CD4-positive, alpha-beta T cell treated with Interleukin-6 for 4 hours (primary cell): ENCODE measurements around the gene NPIPB6.

ENCODE experiments used
- DNase-seq: peaks from one replicate; pipeline ENCODE4 v3.0.0-alpha.2; 2020; ENCODE audit warnings: mixed read lengths

Gene NPIPB6

GRCh38 chr16:28321700-28322411 is 41.5 kb downstream of the NPIPB6 start:
- peak; percentile 38 for DNase-seq

- no peak for DNase-seq
Measured at GRCh38 chr16:28320741-28321140, 42.6 kb downstream of the NPIPB6 start.

GRCh38 chr16:28320023-28320561 is 43.2 kb downstream of the NPIPB6 start:
- DNase-seq = no peak

GRCh38 chr16:28319476-28320022 is 43.8 kb downstream of the NPIPB6 start:
- no peak for DNase-seq

GRCh38 chr16:28318042-28318744 is 45.1 kb downstream of the NPIPB6 start:
- no peak for DNase-seq

GRCh38 chr16:28317040-28317880 is 46.0 kb downstream of the NPIPB6 start:
- peak; percentile 82 for DNase-seq

- no peak for DNase-seq
Measured at GRCh38 chr16:28316054-28316453, 47.3 kb downstream of the NPIPB6 start.

GRCh38 chr16:28313587-28313986 is 49.7 kb downstream of the NPIPB6 start:
- no peak for DNase-seq

- no peak for DNase-seq
Measured at GRCh38 chr16:28312327-28312726, 51.0 kb downstream of the NPIPB6 start.

- no peak for DNase-seq
Measured at GRCh38 chr16:28311913-28312312, 51.4 kb downstream of the NPIPB6 start.

- DNase-seq = no peak
Measured at GRCh38 chr16:28311413-28311812, 51.9 kb downstream of the NPIPB6 start.

- no peak for DNase-seq
Measured at GRCh38 chr16:28310796-28311195, 52.5 kb downstream of the NPIPB6 start.

- peak; percentile 91 for DNase-seq
Measured at GRCh38 chr16:28309811-28310311, 53.4 kb downstream of the NPIPB6 start.

- no peak for DNase-seq
Measured at GRCh38 chr16:28308794-28309584, 54.3 kb downstream of the NPIPB6 start.

GRCh38 chr16:28307936-28308335 is 55.4 kb downstream of the NPIPB6 start:
- no peak for DNase-seq

GRCh38 chr16:28304214-28304613 is 59.1 kb downstream of the NPIPB6 start:
- no peak for DNase-seq

GRCh38 chr16:28303132-28303531 is 60.2 kb downstream of the NPIPB6 start:
- DNase-seq = no peak

- no peak for DNase-seq
Measured at GRCh38 chr16:28301620-28302019, 61.7 kb downstream of the NPIPB6 start.

GRCh38 chr16:28301154-28301553 is 62.2 kb downstream of the NPIPB6 start:
- no peak for DNase-seq

- no peak for DNase-seq
Measured at GRCh38 chr16:28300327-28300726, 63.0 kb downstream of the NPIPB6 start.

- no peak for DNase-seq
Measured at GRCh38 chr16:28298511-28298878, 64.8 kb downstream of the NPIPB6 start.
